ENCODE results near the gene FXYD6. TPM values are rescaled to one million over a fixed set of nuclear protein-coding genes. Genes with fewer than 3 reads are reported as not detected.

Gene FXYD6
- total and polyA plus RNA-seq, 9 of the 15 experiments (the other 6 are each of a cell fraction or from before 2014, with no cell fraction given): 0.07 to 0.35 TPM; not detected in 7

DNA sequence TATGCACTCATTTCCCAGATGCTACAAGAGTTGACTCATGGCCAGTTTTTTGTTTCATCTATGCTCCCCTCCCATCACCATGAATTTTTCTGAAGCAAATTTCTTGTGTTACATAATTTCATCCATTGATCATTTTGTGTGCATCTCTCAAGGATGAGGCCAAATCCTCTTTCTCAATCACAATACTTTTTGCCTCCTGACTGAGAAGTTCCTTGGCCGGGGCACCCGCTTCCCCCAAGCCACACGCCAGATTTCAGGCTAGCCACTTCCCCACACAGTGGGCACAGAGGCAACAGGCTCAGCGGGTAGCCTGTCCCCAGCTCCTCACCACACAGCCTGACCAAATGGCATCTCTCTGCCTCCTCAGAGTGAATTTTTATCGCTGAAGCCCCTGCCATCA, 69.6 kb downstream of the FXYD6 start:
- H3K4me2 ChIP-seq (ENCODE audit: insufficient read depth, low read length): no peak overlapping the region
- BruUV-seq (replicated peaks): no TSS peak
- H3K9me1 ChIP-seq (ENCODE audit: control insufficient read depth, insufficient read depth, low read length): no peaks in the 10 kb centered on the region
- H3K4me1 ChIP-seq (replicated peaks in 1 of 2; ENCODE audit: control insufficient read depth in 2 of 2, insufficient read depth in 2 of 2, low read length in 2 of 2): peaks cover 13 to 14% of the 10 kb centered on the region in 2 experiments; a peak in 4 of 5 replicates
- no peak for ATAC-seq
- no peak overlapping the region for H3K9ac ChIP-seq (ENCODE audit: insufficient read depth in 1 of 2, low read depth in 2 of 2, low read length in 2 of 2)
- no peak overlapping the region for H3K27ac ChIP-seq (ENCODE audit: extremely low read depth, low read depth, low read length)
- no peak for FAIRE-seq
- no peak overlapping the region for H3K4me3 ChIP-seq
- no peaks in the 10 kb centered on the region for H3K9me3 ChIP-seq (replicated peaks; ENCODE audit: control insufficient read depth, insufficient read depth, low read depth, low read length)
- intact Hi-C loops (cut with micrococcal nuclease) (loop anchor here (1.0 to 5.0 kb wide), 3 partner anchors 10 to 365 kb away; no protein-coding TSS in a partner anchor), in situ Hi-C loops (cut with MboI) (loop anchor here (10.0 kb wide), 1 partner anchor 362 kb away; no protein-coding TSS in a partner anchor)
- no peaks in the 10 kb centered on the region for H3K79me2 ChIP-seq (ENCODE audit: control insufficient read depth, insufficient read depth, low read length)
- H4K20me1 ChIP-seq (replicated peaks; ENCODE audit: control insufficient read depth, insufficient read depth, low read length): no peaks in the 10 kb centered on the region; the same call in 1 of the 2 replicates
- TF ChIP-seq TBP (optimal IDR thresholded peaks at IDR 0.05; ENCODE audit: low read depth, low read length) (no peak), POLR2H (tag; IDR thresholded peaks at IDR 0.05; ENCODE audit: low read depth) (no peak), U2AF1 (optimal IDR thresholded peaks at IDR 0.05; ENCODE audit: low read depth, low read length) (no peak), ZNF445 (CRISPR knock-in tag; IDR thresholded peaks at IDR 0.05; ENCODE audit: low read depth) (no peak), RHOXF2B (CRISPR knock-in tag; conservative IDR thresholded peaks at IDR 0.05) (no peak), ARNT (IDR thresholded peaks at IDR 0.05) (no peak), BRF1 (IDR thresholded peaks at IDR 0.05; ENCODE audit: borderline replicate concordance, extremely low read depth, insufficient read length) (no peak), GABPB2 (CRISPR knock-in tag; conservative IDR thresholded peaks at IDR 0.05) (no peak), ZNF184 (CRISPR knock-in tag; IDR thresholded peaks at IDR 0.05) (no peak), ETV6 (IDR thresholded peaks at IDR 0.05; ENCODE audit: borderline replicate concordance in 1 of 2, low read depth in 2 of 2, low read length in 1 of 2) (no peak), ETV6 (CRISPR knock-in tag; IDR thresholded peaks at IDR 0.05; ENCODE audit: borderline replicate concordance) (no peak), RNF2 (IDR thresholded peaks at IDR 0.05) (no peak), MCM5 (IDR thresholded peaks at IDR 0.05; ENCODE audit: low read depth) (no peak), HOXB6 (CRISPR knock-in tag; IDR thresholded peaks at IDR 0.05; ENCODE audit: borderline replicate concordance) (no peak), RB1 (IDR thresholded peaks at IDR 0.05; ENCODE audit: low read depth) (no peak), RUNX1 (IDR thresholded peaks at IDR 0.05; ENCODE audit: low read depth) (no peak)
- TF ChIP-seq, protein P1, sequence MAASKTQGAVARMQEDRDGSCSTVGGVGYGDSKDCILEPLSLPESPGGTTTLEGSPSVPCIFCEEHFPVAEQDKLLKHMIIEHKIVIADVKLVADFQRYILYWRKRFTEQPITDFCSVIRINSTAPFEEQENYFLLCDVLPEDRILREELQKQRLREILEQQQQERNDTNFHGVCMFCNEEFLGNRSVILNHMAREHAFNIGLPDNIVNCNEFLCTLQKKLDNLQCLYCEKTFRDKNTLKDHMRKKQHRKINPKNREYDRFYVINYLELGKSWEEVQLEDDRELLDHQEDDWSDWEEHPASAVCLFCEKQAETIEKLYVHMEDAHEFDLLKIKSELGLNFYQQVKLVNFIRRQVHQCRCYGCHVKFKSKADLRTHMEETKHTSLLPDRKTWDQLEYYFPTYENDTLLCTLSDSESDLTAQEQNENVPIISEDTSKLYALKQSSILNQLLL (CRISPR knock-in tag; IDR thresholded peaks at IDR 0.05; ENCODE audit: borderline replicate concordance): no peak
- TF ChIP-seq, protein P2, sequence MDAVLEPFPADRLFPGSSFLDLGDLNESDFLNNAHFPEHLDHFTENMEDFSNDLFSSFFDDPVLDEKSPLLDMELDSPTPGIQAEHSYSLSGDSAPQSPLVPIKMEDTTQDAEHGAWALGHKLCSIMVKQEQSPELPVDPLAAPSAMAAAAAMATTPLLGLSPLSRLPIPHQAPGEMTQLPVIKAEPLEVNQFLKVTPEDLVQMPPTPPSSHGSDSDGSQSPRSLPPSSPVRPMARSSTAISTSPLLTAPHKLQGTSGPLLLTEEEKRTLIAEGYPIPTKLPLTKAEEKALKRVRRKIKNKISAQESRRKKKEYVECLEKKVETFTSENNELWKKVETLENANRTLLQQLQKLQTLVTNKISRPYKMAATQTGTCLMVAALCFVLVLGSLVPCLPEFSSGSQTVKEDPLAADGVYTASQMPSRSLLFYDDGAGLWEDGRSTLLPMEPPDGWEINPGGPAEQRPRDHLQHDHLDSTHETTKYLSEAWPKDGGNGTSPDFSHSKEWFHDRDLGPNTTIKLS (IDR thresholded peaks at IDR 0.05; ENCODE audit: borderline replicate concordance, low read depth): no peak
- TF ChIP-seq, protein P3, sequence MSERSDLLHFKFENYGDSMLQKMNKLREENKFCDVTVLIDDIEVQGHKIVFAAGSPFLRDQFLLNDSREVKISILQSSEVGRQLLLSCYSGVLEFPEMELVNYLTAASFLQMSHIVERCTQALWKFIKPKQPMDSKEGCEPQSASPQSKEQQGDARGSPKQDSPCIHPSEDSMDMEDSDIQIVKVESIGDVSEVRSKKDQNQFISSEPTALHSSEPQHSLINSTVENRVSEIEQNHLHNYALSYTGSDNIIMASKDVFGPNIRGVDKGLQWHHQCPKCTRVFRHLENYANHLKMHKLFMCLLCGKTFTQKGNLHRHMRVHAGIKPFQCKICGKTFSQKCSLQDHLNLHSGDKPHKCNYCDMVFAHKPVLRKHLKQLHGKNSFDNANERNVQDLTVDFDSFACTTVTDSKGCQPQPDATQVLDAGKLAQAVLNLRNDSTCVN (CRISPR knock-in tag; IDR thresholded peaks at IDR 0.05): no peak
- TF ChIP-seq, protein P4, sequence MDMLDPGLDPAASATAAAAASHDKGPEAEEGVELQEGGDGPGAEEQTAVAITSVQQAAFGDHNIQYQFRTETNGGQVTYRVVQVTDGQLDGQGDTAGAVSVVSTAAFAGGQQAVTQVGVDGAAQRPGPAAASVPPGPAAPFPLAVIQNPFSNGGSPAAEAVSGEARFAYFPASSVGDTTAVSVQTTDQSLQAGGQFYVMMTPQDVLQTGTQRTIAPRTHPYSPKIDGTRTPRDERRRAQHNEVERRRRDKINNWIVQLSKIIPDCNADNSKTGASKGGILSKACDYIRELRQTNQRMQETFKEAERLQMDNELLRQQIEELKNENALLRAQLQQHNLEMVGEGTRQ (CRISPR knock-in tag; IDR thresholded peaks at IDR 0.05): no peak
- WGBS (ENCODE audit: insufficient coverage, low coverage, missing lambda C conversion rate): 17% methylated on average over 5 of the region's 5 CpGs
- DNase-seq (ENCODE audit: extremely low read depth in 1 of 4, low spot score in 3 of 4): no peak
- ChIA-PET CTCF (ENCODE audit: low intra/inter-chr PET ratio) (interaction anchor here (0.7 to 3.3 kb wide), 5 partner anchors 11 to 681 kb away, joined by 3 to 52 read pairs (median 4); no protein-coding TSS in a partner anchor), POLR2A (interaction anchor here (0.7 kb wide), 1 partner anchor 946 kb away, joined by 3 read pairs; no protein-coding TSS in a partner anchor)
- no peaks in the 10 kb centered on the region for H3K36me3 ChIP-seq (ENCODE audit: control insufficient read depth, insufficient read depth, low read length)
- peaks cover 0 to 37% of the 10 kb centered on the region in 2 experiments; a peak in 3 of 5 replicates for H3K27me3 ChIP-seq (ENCODE audit: control insufficient read depth in 2 of 2, insufficient read depth in 2 of 2, low read length in 2 of 2)
- no peak overlapping the region for H2AFZ ChIP-seq (ENCODE audit: low read depth, low read length)

Measured in K562 (cell line).